Prostate gland (tissue), 2 donors: ENCODE data around the gene MEGF8.

Experiments
- POLR2AphosphoS5 ChIP-seq: sonication (generic); formaldehyde crosslinking; IDR thresholded peaks from one replicate; pipeline ENCODE4 v1.6.1; 2017; ENCODE audit warnings: antibody characterized with exemption
- TF ChIP-seq, protein P1 (sequence below), 4 experiments: fragments of 200-600 bp in 2 of 4; fragments of 450-650 bp in 2 of 4; sonication (generic) in 2 of 4; IDR thresholded peaks; 1 replicate in 3 of 4; 2 replicates in 1 of 4; pipeline ENCODE4 v1.5.1; 2016 to 2019; ENCODE audit warnings: antibody characterized with exemption in 4 of 4, mild to moderate bottlenecking in 2 of 4, moderate library complexity in 2 of 4

DNA sequence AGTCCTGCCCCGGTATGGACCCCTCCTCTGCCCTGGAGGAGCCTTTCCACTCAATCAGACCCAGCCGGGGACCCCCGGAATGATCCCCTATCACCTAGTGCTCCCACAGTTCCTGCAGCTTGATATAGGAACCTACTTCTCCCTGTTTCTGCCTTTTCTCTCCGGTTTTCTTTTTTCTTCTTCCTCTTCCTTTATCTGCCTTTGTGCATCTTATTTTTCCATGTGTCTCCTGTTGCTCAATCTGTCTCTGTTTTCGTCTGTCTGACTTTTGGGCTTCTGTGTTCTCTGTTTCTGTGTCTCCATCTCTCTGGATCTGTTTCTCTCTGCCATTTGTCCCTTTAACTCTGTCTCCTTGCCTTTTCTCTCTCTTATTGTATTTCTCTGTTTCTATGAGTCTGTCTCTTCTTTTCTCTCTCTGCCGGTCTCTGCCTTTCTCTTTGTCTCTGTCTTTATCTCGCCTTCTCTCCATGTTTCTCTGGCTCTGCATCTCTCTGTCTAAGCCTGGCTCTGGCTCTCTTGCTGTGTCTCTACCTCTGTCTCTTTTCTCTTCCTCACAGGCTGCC, 10.0 kb downstream of the MEGF8 start:
- TF ChIP-seq, protein P1, sequence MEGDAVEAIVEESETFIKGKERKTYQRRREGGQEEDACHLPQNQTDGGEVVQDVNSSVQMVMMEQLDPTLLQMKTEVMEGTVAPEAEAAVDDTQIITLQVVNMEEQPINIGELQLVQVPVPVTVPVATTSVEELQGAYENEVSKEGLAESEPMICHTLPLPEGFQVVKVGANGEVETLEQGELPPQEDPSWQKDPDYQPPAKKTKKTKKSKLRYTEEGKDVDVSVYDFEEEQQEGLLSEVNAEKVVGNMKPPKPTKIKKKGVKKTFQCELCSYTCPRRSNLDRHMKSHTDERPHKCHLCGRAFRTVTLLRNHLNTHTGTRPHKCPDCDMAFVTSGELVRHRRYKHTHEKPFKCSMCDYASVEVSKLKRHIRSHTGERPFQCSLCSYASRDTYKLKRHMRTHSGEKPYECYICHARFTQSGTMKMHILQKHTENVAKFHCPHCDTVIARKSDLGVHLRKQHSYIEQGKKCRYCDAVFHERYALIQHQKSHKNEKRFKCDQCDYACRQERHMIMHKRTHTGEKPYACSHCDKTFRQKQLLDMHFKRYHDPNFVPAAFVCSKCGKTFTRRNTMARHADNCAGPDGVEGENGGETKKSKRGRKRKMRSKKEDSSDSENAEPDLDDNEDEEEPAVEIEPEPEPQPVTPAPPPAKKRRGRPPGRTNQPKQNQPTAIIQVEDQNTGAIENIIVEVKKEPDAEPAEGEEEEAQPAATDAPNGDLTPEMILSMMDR (IDR thresholded peaks at IDR 0.05) = no peak
- no peak for TF ChIP-seq POLR2AphosphoS5
